Measurements from ENCODE around the gene ECE2. TPM values are rescaled to one million over a fixed set of nuclear protein-coding genes. Genes with fewer than 3 reads are reported as not detected.

The ECE2 gene
- total and polyA plus RNA-seq, 10 of the 15 experiments (the other 5 are each of a cell fraction or from before 2014, with no cell fraction given) = not detected

GRCh38 chr3:184308744-184309143 lies 32.9 kb downstream of the ECE2 start:
- ChIA-PET CTCF (no interaction called here), SMC1A (ENCODE audit: uncharacterized antibody, unreplicated experiment) (no interaction called here), RAD21 (ENCODE audit: unreplicated experiment) (no interaction called here), POLR2A (no interaction called here)
- Histone ChIP-seq H3K9ac (ENCODE audit: control insufficient read depth, insufficient read depth, low read length) (no peak overlapping the region), H3K36me3 (ENCODE audit: control insufficient read depth in 2 of 2, insufficient read depth in 2 of 2, low read length in 1 of 2) (peaks cover 15 to 21% of the 10 kb centered on the region in 2 experiments), H3K27me3 (replicated peaks in 1 of 2; ENCODE audit: control insufficient read depth in 2 of 2, insufficient read depth in 2 of 2, low read length in 1 of 2) (no peaks in the 10 kb centered on the region), H3K4me2 (ENCODE audit: control insufficient read depth, insufficient read depth) (no peak overlapping the region), H3K4me1 (ENCODE audit: control insufficient read depth, insufficient read depth, low read length) (no peaks in the 10 kb centered on the region), H2AFZ (ENCODE audit: control insufficient read depth, low read depth, low read length) (no peak overlapping the region), H4K20me1 (ENCODE audit: control insufficient read depth, insufficient read depth) (no peaks in the 10 kb centered on the region), H3K4me3 (no peak overlapping the region), H3K79me2 (ENCODE audit: control insufficient read depth, insufficient read depth, low read length) (no peaks in the 10 kb centered on the region), H3K9me3 (replicated peaks; ENCODE audit: control insufficient read depth, insufficient read depth, low read length) (no peaks in the 10 kb centered on the region), H3K27ac (ENCODE audit: control insufficient read depth, insufficient read depth) (no peak overlapping the region)
- no peak for DNase-seq (ENCODE audit: low read depth, low spot score)
- 97% methylated on average over 7 of the region's 7 CpGs for WGBS (ENCODE audit: insufficient coverage, insufficient replicate concordance, low lambda C conversion rate, missing lambda C conversion rate)
- BruUV-seq (replicated peaks) = no TSS peak
- ATAC-seq = no peak
- TF ChIP-seq E4F1 (IDR thresholded peaks at IDR 0.05; ENCODE audit: borderline replicate concordance, partially characterized antibody) (no peak), REST (IDR thresholded peaks at IDR 0.05; ENCODE audit: low read depth, low read length) (no peak), SMC3 (IDR thresholded peaks at IDR 0.05; ENCODE audit: borderline replicate concordance, low read length) (no peak), ASH2L (IDR thresholded peaks at IDR 0.05; ENCODE audit: borderline replicate concordance, low read depth) (no peak)
- in situ Hi-C loops (cut with MboI) = no loop called here
- FAIRE-seq = no peak
- intact Hi-C loops (cut with micrococcal nuclease; ENCODE audit: unreplicated experiment) = no loop called here
